Measurements from ENCODE around the gene KCNJ14. TPM values are rescaled to one million over a fixed set of nuclear protein-coding genes. Genes with fewer than 3 reads are reported as not detected.

Gene KCNJ14
- 0.65 TPM in 2 replicates for total RNA-seq

GRCh38 chr19:48455171-48455907 is at the start of gene KCNJ14:
Gene KCNJ14 (plus strand): TSS chr19:48455574. CDS start chr19:48461725, 6,151 bp downstream.

GRCh38 chr19:48445606-48446481 is 9.5 kb upstream of the KCNJ14 start, which contains the start of gene GRWD1:
Gene GRWD1 (plus strand): TSS chr19:48445983. CDS start chr19:48446006, 23 bp downstream.

GRCh38 chr19:48469289-48469881 is 14.0 kb downstream of the KCNJ14 start, which contains the start of gene CYTH2:
Gene CYTH2 (plus strand): TSS chr19:48469369. CDS start chr19:48469508, 139 bp downstream.

GRCh38 chr19:48511800-48512503 is 56.6 kb downstream of the KCNJ14 start, which contains the start of gene LMTK3:
Gene LMTK3 (minus strand): TSS chr19:48511835. CDS start chr19:48511576, 259 bp downstream.

Other genes with a start within 250 kb of the KCNJ14 start
- gene CARD8, start 199.7 kb upstream of the KCNJ14 start, total RNA-seq: 18.8 and 22.6 TPM in 2 replicates
- gene ZNF114, start 185.5 kb upstream of the KCNJ14 start, total RNA-seq: 0.43 TPM in 1 of 2 replicates, not detected in the other
- gene EMP3, start 130.0 kb upstream of the KCNJ14 start, total RNA-seq: 186 and 193 TPM in 2 replicates
- gene TMEM143, start 91.6 kb upstream of the KCNJ14 start, total RNA-seq: 3.8 and 4.8 TPM in 2 replicates
- gene SYNGR4, start 91.2 kb upstream of the KCNJ14 start, total RNA-seq: not detected in 2 replicates
- gene KDELR1, start 64.0 kb upstream of the KCNJ14 start, total RNA-seq: 131 and 160 TPM in 2 replicates
- 0.22 and 0.26 TPM in 2 replicates for gene GRIN2D, start 61.9 kb upstream of the KCNJ14 start, total RNA-seq
- gene GRWD1, start 9.6 kb upstream of the KCNJ14 start, total RNA-seq: 21.0 and 23.2 TPM in 2 replicates
- 29.4 and 35.8 TPM in 2 replicates for gene CYTH2, start 13.8 kb downstream of the KCNJ14 start, total RNA-seq
- gene LMTK3, start 56.3 kb downstream of the KCNJ14 start, total RNA-seq: under 0.01 and 0.11 TPM in 2 replicates
- gene SULT2B1, start 96.6 kb downstream of the KCNJ14 start, total RNA-seq: not detected in 2 replicates
- not detected in 2 replicates for gene SPACA4, start 151.2 kb downstream of the KCNJ14 start, total RNA-seq
- 0.65 TPM in 1 of 2 replicates, not detected in the other for gene FAM83E, start 159.5 kb downstream of the KCNJ14 start, total RNA-seq
- gene RPL18, start 163.6 kb downstream of the KCNJ14 start, total RNA-seq: 1,190 and 1,683 TPM in 2 replicates
- 8.4 and 8.9 TPM in 2 replicates for gene SPHK2, start 163.9 kb downstream of the KCNJ14 start, total RNA-seq
- gene DBP, start 181.8 kb downstream of the KCNJ14 start, total RNA-seq: 4.5 and 5.0 TPM in 2 replicates
- gene CA11, start 190.6 kb downstream of the KCNJ14 start, total RNA-seq: 0.78 and 1.4 TPM in 2 replicates
- gene NTN5, start 217.4 kb downstream of the KCNJ14 start, total RNA-seq: 0.22 TPM in 1 of 2 replicates, not detected in the other
- not detected in 2 replicates for gene FUT2, start 240.4 kb downstream of the KCNJ14 start, total RNA-seq